IgD-negative memory B cell (primary cell): ENCODE data around the gene TBC1D22A. TPM values are rescaled to one million over a fixed set of nuclear protein-coding genes. Genes with fewer than 3 reads are reported as not detected.

ENCODE experiments used
- H3K27ac Mint-ChIP-seq, 3 donors: one replicate each; pipeline ENCODE4 v1.8.0; 2020 to 2022; ENCODE audit warnings: mild to moderate bottlenecking in 3 of 3, mixed read lengths in 3 of 3, moderate library complexity in 1 of 3
- H3K27me3 Mint-ChIP-seq: one replicate; pipeline ENCODE4 v1.8.0; 2021; ENCODE audit warnings: mixed read lengths
- H3K36me3 Mint-ChIP-seq: one replicate; pipeline ENCODE4 v1.8.0; 2020; ENCODE audit warnings: mild to moderate bottlenecking, mixed read lengths
- H3K4me1 Mint-ChIP-seq, 3 donors: one replicate each; pipeline ENCODE4 v1.8.0; 2020 to 2022; ENCODE audit warnings: mixed read lengths in 3 of 3, mild to moderate bottlenecking in 1 of 3
- H3K4me3 Mint-ChIP-seq, 4 donors: one replicate each; pipeline ENCODE4 v1.8.0; 2020 to 2022; ENCODE audit warnings: mild to moderate bottlenecking in 4 of 4, mixed read lengths in 4 of 4, moderate library complexity in 3 of 4
- H3K9me3 Mint-ChIP-seq, 3 donors: one replicate each; pipeline ENCODE4 v1.8.0; 2020 to 2021; ENCODE audit warnings: mixed read lengths in 3 of 3, mild to moderate bottlenecking in 1 of 3
- polyA plus RNA-seq: library from polyadenylated mRNA; unstranded; fragments of 300-500 nt; fragmentation: Illumina TruSeq; gene quantifications from one replicate; pipeline ENCODE4 v1.2.3, GENCODE V29; 2021

TBC1D22A gene
- polyA plus RNA-seq, 1 donor from 2014 or later, result 64.3 TPM

DNA sequence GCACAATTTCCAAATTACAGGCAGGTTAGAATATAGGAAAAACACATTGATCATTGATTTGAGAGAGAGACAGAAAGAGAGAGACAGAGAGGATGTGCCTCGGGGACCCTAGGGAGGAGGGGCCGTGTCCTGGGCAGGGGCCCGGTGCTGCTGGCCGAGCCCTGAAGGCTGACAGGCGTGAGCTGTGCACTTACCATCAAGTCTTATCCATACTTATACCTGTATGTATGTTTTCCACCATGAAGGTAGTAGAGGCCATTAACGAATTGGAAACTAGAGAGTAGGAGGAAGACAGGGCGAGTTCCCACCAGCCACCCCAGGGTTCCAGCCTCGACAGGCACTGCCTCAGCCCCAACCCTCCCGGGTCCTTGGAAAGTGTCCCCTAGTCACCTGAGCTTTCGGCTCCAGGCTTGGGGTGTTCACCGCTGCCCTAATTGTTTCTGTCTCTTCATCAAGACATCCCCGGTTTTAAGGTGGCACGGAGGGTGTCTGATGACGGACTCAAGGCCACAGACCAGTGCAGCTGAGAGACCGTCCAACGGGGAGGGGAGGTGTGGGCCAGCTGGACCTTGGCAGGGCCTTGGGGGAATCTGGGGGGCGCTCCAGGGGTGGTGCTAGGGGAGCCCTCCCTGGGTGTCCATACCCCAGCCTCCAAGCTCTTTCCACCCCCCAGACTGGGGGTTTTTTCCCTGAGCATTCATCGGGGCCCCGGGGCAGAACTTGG is 431.3 kb downstream of the TBC1D22A start:
- Mint-ChIP-seq H3K27ac (peak overlapping the region in 2 of 3 donors; percentile 62 to 67), H3K4me3 (no peak overlapping the region), H3K9me3 (no peaks in the 10 kb centered on the region), H3K27me3 (no peaks in the 10 kb centered on the region), H3K4me1 (peaks cover 0 to 3% (median 0%) of the 10 kb centered on the region in 3 donors), H3K36me3 (peaks cover 2% of the 10 kb centered on the region)

DNA sequence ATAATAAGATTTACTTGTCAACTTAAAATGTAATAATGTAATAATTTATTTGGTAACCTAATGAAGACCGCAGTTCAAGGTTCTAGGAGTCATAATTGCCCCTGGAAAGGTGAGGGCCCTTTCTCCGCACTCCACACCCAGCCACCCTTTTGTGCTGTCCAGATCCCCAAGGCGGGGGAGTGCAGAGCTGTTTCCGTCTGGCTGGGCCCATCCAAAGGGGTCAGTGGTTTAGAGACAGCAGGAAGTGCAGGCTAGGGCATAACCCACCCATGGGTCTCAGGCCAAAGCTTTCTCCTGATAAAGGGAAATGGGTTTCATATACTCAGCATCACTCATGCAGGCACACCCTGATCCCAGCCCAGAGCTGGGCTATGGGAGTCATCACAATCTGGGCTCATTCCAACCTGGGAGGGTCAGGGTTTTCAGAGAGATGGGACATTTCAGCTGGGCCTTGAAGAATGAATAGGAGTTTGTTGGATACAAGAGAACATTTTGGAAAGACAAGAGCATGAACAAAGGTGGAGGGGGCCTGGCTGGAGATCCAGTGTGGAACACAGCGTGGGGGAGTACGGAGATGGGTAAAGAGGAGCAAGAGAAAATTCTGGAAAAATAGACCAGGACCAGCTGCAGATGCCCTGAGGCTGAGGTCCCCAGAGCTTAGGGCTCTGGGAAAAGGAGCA is 432.2 kb downstream of the TBC1D22A start:
- Mint-ChIP-seq H3K36me3 (peaks cover under 1% of the 10 kb centered on the region), H3K27me3 (no peaks in the 10 kb centered on the region)

DNA sequence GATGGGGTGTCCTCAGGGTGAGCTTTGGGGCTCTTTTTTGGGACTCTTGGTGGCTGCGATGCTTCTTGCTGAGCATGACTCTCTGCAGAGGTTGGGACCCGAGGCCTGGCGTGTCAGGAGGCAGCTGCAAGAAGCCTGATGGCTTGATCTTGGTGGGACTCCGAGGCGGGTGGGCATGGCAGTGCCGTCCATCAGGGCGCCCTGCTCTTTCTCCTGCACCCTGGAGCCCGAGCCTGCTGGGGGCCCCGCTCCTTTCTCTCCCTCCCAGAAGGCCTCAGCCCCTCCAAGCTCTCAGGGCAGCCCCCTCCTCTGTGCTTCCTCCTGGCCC is 432.7 kb downstream of the TBC1D22A start:
- Mint-ChIP-seq H3K27ac (no peak overlapping the region), H3K4me3 (no peak overlapping the region), H3K36me3 (no peaks in the 10 kb centered on the region), H3K4me1 (peaks cover 0 to 3% (median 0%) of the 10 kb centered on the region in 3 donors), H3K9me3 (no peaks in the 10 kb centered on the region), H3K27me3 (no peaks in the 10 kb centered on the region)

More for the DNA sequence above, 432.2 kb downstream of the TBC1D22A start:
- Mint-ChIP-seq H3K4me3 (no peak overlapping the region), H3K9me3 (no peaks in the 10 kb centered on the region), H3K27ac (no peak overlapping the region), H3K4me1 (peaks cover 0 to 3% (median 0%) of the 10 kb centered on the region in 3 donors)

DNA sequence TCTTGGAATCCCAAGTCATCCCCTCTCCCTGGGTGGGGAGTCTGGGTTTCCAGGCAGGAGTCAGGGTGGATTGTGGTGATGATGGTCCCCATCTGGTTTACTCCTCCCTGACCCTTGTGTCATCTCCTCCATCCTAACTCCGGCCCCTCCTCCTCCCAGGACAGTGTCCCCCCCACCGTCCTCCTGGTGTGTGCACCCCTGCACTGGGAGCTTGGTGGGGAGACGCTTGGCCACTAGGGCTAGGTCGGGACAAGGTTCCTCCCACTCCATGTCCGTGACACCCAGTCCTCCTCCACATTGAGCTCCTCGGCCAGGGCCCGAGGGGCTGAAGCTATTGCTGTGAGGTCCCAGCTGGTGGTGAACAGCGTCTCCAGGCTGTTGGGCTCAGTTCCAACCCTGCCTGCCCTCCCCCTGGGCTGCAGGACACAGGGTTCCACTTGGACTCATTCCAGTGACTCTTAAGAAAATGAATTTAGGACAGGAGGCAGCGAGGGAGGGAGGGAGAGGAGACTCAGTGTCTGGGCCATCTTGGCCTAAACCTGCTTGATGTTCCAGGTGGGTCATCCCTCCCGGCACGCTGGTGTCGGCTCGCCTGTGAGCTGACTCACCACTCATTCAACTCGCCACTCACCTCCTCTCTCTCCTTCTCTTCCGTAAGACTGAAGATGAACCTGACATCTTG is 433.2 kb downstream of the TBC1D22A start:
- no peak overlapping the region for H3K27ac Mint-ChIP-seq
- no peaks in the 10 kb centered on the region for H3K9me3 Mint-ChIP-seq
- H3K36me3 Mint-ChIP-seq, result no peaks in the 10 kb centered on the region
- H3K27me3 Mint-ChIP-seq, result no peaks in the 10 kb centered on the region
- H3K4me3 Mint-ChIP-seq, result no peak overlapping the region
- H3K4me1 Mint-ChIP-seq, result peaks cover 0 to 3% (median 0%) of the 10 kb centered on the region in 3 donors

DNA sequence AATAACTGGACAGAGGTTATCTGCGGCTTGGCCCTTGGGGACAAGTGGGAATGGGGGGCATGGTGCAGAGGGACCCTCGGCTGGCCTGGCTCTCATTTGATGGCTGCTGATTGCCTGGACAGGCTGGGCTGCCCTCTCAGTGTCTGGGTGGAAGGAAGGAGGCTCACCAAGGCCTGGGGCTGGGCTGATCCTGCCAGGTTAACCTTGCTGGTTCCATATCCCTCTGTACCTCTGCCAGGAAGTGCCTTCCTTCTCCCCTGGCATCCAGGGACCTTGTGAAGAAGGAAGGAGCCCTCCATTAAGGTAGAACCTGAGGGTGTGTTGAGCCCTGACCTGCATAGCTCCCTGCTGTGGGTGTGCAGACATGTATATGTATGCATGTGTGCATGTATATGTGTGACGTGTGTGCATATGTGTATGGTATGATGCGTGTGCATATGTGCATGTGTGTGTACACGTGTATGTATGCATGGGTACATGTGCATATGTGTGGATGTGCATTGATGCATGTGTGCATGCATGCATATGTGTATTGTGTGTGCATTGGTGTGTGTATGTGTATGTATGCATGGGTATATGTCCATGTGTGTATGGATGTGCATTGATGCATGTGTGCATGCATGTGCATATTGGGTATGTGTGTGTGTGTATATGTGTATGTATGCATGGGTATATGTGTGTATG is 433.9 kb downstream of the TBC1D22A start:
- no peaks in the 10 kb centered on the region for H3K36me3 Mint-ChIP-seq
- H3K27ac Mint-ChIP-seq, result no peak overlapping the region
- H3K4me1 Mint-ChIP-seq, result peaks cover 0 to 3% (median 0%) of the 10 kb centered on the region in 3 donors
- H3K9me3 Mint-ChIP-seq, result no peaks in the 10 kb centered on the region
- no peak overlapping the region for H3K4me3 Mint-ChIP-seq
- no peaks in the 10 kb centered on the region for H3K27me3 Mint-ChIP-seq

DNA sequence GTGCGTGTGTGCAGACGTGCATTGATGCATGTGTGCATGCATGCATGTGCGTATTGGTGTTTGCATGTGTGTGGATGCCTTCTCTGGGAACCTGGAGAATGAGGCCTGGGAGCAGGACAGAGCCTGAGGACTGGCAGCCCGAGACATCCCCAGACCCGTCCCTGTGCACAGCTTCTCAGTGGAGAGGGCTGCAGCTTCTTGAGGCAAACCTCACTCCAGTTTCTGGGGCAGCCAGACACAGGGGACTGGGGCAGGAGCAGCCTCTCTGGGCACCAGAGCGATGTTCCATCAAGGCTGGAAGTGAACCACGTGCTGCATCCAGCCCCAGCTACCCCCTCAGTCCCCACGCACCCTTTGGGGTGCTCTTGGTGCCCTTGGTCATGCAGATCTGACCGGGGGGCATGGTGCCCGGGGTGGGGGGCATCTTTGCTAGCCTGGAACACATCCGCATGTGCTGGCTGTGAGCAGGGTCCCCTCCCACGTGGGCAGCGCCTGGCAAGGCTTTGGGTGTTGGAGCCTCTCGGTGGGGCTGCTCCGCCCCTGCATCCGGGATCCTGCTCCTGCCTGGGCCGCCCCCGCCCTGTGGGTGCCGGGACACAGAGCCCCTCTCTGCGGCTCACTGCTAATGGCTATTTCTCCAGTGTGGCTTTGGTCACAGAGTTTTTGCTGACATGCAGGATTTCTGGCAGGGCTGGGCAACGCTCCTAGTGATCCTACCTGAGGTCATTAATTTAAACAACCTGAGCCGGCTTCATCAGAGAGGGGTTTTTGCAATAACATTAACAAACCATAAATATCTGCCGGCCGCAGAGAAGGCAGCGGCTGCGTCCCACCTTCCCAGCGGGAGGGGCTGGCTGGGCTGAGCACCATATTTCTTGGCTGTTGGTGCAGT is 434.7 kb downstream of the TBC1D22A start:
- Mint-ChIP-seq H3K4me1 (peaks cover 0 to 3% (median 0%) of the 10 kb centered on the region in 3 donors), H3K27ac (peak overlapping the region in 1 of 3 donors; percentile 31), H3K9me3 (no peaks in the 10 kb centered on the region), H3K36me3 (no peaks in the 10 kb centered on the region), H3K27me3 (no peaks in the 10 kb centered on the region), H3K4me3 (no peak overlapping the region)

DNA sequence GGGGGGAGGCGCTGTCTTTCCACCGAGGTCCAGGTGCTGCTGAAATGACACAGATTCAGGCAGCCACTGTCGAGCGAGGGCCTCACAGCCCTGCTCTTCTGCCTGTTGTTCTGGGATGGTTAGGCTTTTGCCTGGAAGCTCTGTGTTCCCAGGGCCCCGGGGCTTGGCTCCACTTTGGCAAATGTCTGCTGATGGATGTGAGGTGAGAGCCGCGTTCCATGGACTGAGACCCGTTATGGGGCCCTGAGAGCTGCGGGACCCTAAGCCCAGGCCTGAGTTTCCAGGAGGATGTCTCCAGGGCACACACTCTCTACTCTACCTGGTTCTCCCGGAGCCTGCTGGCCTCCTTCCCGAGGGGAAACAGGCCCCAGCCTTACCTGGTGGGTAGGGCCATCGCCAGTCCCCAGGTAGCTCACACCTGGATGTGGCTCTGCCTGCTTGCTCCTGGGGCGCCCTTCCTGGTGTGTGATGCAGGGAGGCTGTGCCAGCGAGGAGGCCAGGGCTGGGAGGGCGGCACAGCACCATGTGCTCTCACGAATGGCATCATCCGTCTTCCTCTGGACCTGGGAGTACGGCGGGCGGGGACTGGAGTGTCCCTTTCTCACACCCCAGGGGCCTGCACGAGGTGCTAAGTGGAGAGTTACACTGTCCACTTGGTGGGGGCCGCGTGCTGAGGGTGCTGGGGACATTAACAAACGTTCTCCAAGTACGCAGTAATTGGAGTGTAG is 435.5 kb downstream of the TBC1D22A start:
- peak overlapping the region in 2 of 3 donors; percentile 31 to 64 for H3K27ac Mint-ChIP-seq
- H3K36me3 Mint-ChIP-seq, result no peaks in the 10 kb centered on the region
- H3K27me3 Mint-ChIP-seq, result no peaks in the 10 kb centered on the region
- peaks cover 0 to 3% (median 0%) of the 10 kb centered on the region in 3 donors for H3K4me1 Mint-ChIP-seq
- no peaks in the 10 kb centered on the region for H3K9me3 Mint-ChIP-seq
- no peak overlapping the region for H3K4me3 Mint-ChIP-seq

DNA sequence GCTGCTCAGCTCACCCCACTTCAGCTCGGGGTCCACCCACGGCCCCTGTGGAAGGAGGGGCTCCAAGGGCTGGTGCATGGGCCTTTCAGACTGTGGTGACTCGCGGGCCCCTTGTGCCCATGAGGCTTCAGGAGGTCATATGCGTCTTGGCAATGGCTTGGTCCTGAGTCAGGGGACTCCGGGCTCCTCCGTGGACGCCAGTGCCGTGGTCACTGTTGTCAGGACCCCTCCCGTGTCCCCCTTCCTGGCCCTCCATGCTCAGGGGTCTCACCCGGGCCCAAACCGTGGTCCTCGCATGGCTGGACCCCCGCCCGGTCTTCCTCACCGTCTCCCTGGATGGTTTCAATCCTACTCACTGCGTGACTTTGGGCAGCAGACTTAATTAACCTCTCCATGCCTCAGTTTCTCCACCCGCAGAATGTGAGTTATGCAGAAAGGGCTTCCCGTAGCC is 436.4 kb downstream of the TBC1D22A start:
- peak overlapping the region in 1 of 3 donors; percentile 64 for H3K27ac Mint-ChIP-seq
- no peaks in the 10 kb centered on the region for H3K27me3 Mint-ChIP-seq

DNA sequence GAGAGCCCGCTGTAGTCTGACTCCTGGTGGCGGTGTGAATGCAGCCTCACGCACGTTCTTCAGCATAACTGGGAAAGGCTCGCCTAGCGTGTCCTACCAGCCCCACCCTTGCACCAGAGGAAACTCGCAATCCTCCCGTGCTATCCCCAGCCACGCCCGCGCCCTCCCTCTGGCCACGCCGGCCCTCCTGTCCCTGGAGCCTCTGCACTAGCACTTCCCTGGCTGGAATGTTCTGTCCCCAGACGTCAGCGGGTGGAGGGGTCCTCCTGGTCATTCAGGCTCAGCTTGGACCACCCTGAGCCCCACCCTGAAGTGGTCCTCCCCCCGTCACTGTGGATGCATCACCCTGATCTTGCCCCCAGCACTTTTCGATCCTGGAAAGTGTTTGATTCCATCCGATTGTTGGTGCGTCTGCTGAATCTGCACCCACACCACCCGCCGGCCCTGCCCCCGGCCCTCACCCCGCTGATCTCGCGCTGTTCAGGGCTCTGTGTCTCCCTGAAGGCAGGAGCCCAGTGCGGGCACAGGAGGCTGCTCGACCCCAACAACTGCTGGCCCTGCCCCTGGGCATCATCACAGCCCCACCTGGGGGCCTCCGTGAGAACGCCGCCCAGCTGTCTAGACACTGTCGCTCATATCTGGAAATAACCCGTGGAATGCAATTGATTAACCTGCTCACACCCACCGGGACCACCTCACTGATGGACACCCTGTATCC is 437.0 kb downstream of the TBC1D22A start:
- peak overlapping the region in 2 of 3 donors; percentile 39 to 46 for H3K27ac Mint-ChIP-seq
- no peaks in the 10 kb centered on the region for H3K27me3 Mint-ChIP-seq
- peaks cover 0 to 3% (median 0%) of the 10 kb centered on the region in 3 donors for H3K4me1 Mint-ChIP-seq
- H3K4me3 Mint-ChIP-seq, result no peak overlapping the region
- H3K36me3 Mint-ChIP-seq, result no peaks in the 10 kb centered on the region
- no peaks in the 10 kb centered on the region for H3K9me3 Mint-ChIP-seq

More for the DNA sequence above, 436.4 kb downstream of the TBC1D22A start:
- Mint-ChIP-seq H3K4me3 (no peak overlapping the region), H3K9me3 (no peaks in the 10 kb centered on the region), H3K36me3 (no peaks in the 10 kb centered on the region), H3K4me1 (peaks cover 0 to 3% (median 0%) of the 10 kb centered on the region in 3 donors)

DNA sequence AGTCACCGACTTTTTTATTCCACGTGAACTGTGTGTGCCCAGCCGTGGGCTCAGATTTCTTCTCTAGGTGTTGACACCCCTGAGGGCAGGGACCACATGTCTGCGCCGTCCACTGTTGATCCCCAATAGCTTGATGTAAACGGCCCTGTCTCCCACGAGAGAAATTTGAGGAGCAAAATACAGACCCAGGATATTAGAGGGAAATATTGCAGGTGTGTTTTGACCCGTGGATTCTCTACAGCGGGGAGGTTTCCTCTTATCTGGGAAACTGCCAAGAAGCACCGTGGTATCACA is 437.5 kb downstream of the TBC1D22A start:
- no peaks in the 10 kb centered on the region for H3K27me3 Mint-ChIP-seq
- no peaks in the 10 kb centered on the region for H3K36me3 Mint-ChIP-seq
- H3K4me1 Mint-ChIP-seq, result peaks cover 0 to 3% (median 0%) of the 10 kb centered on the region in 3 donors
- H3K27ac Mint-ChIP-seq, result peak overlapping the region in 1 of 3 donors; percentile 46
- no peak overlapping the region for H3K4me3 Mint-ChIP-seq
- no peaks in the 10 kb centered on the region for H3K9me3 Mint-ChIP-seq

DNA sequence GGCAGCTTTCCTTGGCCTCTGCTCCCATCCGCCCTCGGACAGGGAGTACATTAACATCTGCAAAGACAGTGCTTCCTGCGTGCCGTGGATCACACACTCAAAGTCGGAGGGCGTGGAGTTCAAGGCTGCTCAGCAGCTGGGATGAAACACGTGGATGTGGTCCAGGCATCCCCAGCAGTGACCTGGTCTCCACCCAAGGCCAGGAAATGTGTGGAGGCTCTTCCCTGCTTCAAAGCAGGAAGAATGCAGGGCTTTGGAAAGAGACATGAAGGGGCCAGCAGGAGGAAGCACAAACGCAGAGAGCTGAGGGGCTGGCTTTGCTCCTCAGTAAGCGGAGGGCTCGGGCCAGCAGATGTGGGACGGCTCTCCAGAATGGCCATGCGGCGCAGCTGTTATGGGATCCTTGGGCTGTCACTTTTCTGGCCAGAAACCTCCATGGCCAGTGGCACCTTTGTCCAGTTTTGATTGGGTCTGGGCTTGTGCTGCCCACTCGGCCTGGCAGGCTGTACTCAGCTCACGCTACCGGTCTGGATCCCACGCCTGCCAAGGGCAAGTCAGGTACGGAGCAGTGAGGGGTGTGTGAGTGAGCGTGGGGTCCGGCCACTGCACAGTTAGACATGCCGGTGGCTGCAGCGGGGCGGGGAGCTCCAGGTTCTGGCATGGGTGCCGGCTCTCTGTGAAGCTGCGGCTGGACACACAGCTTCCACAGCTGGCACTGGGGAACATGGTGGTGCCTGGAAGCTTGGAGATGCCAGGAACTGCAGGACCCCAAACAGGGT is 438.0 kb downstream of the TBC1D22A start:
- Mint-ChIP-seq H3K9me3 (no peaks in the 10 kb centered on the region), H3K27me3 (no peaks in the 10 kb centered on the region), H3K27ac (peak overlapping the region in 1 of 3 donors; percentile 46), H3K4me3 (no peak overlapping the region), H3K4me1 (peaks cover 0 to 3% (median 0%) of the 10 kb centered on the region in 3 donors), H3K36me3 (no peaks in the 10 kb centered on the region)

DNA sequence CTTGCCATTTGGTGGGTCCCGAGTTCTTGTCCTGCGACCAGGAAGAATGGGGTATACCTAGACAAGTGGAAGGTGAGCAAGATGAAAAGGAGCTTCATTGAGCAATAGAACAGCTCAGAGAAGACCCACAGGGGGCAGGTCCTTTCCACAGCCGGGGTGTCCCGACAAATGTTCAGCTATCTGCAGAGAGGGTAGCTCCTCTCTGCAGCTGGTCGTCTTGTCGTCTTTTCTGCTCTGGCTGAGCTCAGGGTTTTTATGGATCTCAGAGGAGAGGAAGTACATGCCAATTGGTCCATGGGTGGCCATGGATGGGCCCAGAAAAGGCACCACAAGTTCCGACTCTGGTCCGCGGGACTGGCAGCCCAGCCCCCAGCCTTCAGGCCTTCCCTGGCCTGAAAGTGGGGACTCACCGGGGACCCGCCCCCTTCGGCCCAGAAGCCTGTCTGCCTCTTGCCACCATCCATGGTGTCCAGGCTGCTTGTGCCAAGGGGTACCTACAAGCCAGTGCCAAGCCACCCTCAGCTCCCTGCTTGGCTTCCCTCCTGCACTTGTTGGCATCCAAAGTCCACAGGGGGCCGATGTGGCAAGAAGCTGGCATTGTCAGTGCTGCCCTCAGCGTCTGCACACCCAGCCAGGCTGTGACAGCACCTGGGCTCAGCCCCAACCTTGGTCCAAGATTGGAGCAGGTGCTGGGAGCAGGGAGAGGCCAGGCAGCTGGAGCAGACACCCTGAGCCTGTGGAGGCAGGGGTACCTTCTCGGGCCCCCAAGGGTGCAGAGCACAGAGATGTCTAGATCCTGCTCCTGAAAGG is 438.9 kb downstream of the TBC1D22A start:
- H3K36me3 Mint-ChIP-seq, result no peaks in the 10 kb centered on the region
- H3K27me3 Mint-ChIP-seq, result peaks cover 1% of the 10 kb centered on the region
- H3K9me3 Mint-ChIP-seq, result no peaks in the 10 kb centered on the region
- H3K4me3 Mint-ChIP-seq, result no peak overlapping the region
- H3K27ac Mint-ChIP-seq, result no peak overlapping the region
- peaks cover 0 to 2% (median 0%) of the 10 kb centered on the region in 3 donors for H3K4me1 Mint-ChIP-seq
